ENCODE data around the gene TUBB. TPM values are rescaled to one million over a fixed set of nuclear protein-coding genes. Genes with fewer than 3 reads are reported as not detected.
A peak's percentile ranks its signal among the peaks of the same experiment; 100 is the strongest.

The TUBB gene
- polyA plus RNA-seq, 1 of the 3 experiments (the other 2 are of a cell fraction): 1,037 TPM

- Histone ChIP-seq H4K20me1 (ENCODE audit: insufficient read depth) (no peaks in the 10 kb centered on the region), H3K9me2 (no peaks in the 10 kb centered on the region), H3K4me3 (ENCODE audit: low read depth in 2 of 2, low read length in 1 of 2) (peak overlapping the region in 1 of 2 experiments; percentile 28; a peak in 1 of 4 replicates), H3K79me2 (ENCODE audit: insufficient read depth) (no peaks in the 10 kb centered on the region), H3K9ac (peak overlapping the region; percentile 79), H3K36me3 (replicated peaks in 1 of 2; ENCODE audit: control insufficient read depth in 1 of 2, insufficient read depth in 2 of 2, low read length in 1 of 2) (no peaks in the 10 kb centered on the region), H3K9me3 (no peaks in the 10 kb centered on the region), H3F3A (replicated peaks; ENCODE audit: insufficient read depth) (peaks cover 34% of the 10 kb centered on the region), H3K27ac (ENCODE audit: low read depth in 2 of 2, low read length in 1 of 2) (peak overlapping the region; percentile 89 to 99), H3K27me3 (ENCODE audit: insufficient read depth) (no peaks in the 10 kb centered on the region), H2AFZ (ENCODE audit: low read depth) (no peak overlapping the region; the same call in 1 of the 2 replicates), H3K4me2 (peak overlapping the region; percentile 77), H3K4me1 (ENCODE audit: control insufficient read depth in 1 of 2, insufficient read depth in 2 of 2, low read depth in 1 of 2, low read length in 1 of 2) (peaks cover 27% of the 10 kb centered on the region in 2 experiments)
- peak; percentile 29 for DNase-seq
- 14% methylated on average over 15 of the region's 16 CpGs for WGBS (ENCODE audit: low lambda C conversion rate)
- ChIA-PET POLR2A (interaction anchor here (1.0 kb wide), 1 partner anchor 12 kb away, joined by 3 read pairs; no protein-coding TSS in a partner anchor), CTCF (interaction anchor here (0.8 to 1.3 kb wide), 4 partner anchors 59 to 108 kb away, joined by 3 read pairs; no protein-coding TSS in a partner anchor)
- TF ChIP-seq SIN3A (IDR thresholded peaks at IDR 0.05; ENCODE audit: borderline replicate concordance, low read depth, low read length): no peak
- peak; percentile 78 for TF ChIP-seq PBX3 (IDR thresholded peaks at IDR 0.05)
- TF ChIP-seq TEAD4 (IDR thresholded peaks at IDR 0.05; ENCODE audit: borderline replicate concordance, insufficient read depth): peak; percentile 88
- TF ChIP-seq IRF3 (IDR thresholded peaks at IDR 0.05; ENCODE audit: low read depth, low read length): no peak
- TF ChIP-seq ELF1 (IDR thresholded peaks at IDR 0.05): peak; percentile 49
- peak; percentile 88 for TF ChIP-seq TCF12 (IDR thresholded peaks at IDR 0.05)
- peak; percentile 27 to 90; a peak in 3 of 4 replicates for TF ChIP-seq EP300 (IDR thresholded peaks at IDR 0.05; ENCODE audit: borderline replicate concordance in 1 of 2, low read depth in 1 of 2, low read length in 1 of 2)
- TF ChIP-seq FOXJ3 (CRISPR knock-in tag; IDR thresholded peaks at IDR 0.05): no peak
- peak; percentile 99 for TF ChIP-seq FOSL2 (IDR thresholded peaks at IDR 0.05; ENCODE audit: borderline replicate concordance, low read depth)
- no peak for TF ChIP-seq MXI1 (IDR thresholded peaks at IDR 0.05; ENCODE audit: low read depth, low read length)
- TF ChIP-seq YY1 (IDR thresholded peaks at IDR 0.05; ENCODE audit: low read depth): no peak; the same call in 1 of the 2 replicates
- peak; percentile 71 for TF ChIP-seq REST (IDR thresholded peaks at IDR 0.05; ENCODE audit: low read depth, low read length)
- no peak for TF ChIP-seq SMC3 (IDR thresholded peaks at IDR 0.05; ENCODE audit: low read depth, low read length)
- peak; percentile 62 for TF ChIP-seq ZBTB33 (IDR thresholded peaks at IDR 0.05; ENCODE audit: borderline replicate concordance, low read depth)
- no peak for TF ChIP-seq RCOR1 (IDR thresholded peaks at IDR 0.05; ENCODE audit: low read length)
- TF ChIP-seq FOXM1 (IDR thresholded peaks at IDR 0.05; ENCODE audit: low read depth): peak; percentile 60
- peak; percentile 98 for TF ChIP-seq JUND (IDR thresholded peaks at IDR 0.05)
- TF ChIP-seq RFX5 (IDR thresholded peaks at IDR 0.05; ENCODE audit: low read length): no peak
- peak; percentile 10; the same call in 1 of the 2 replicates for TF ChIP-seq TAF1 (IDR thresholded peaks at IDR 0.05; ENCODE audit: borderline replicate concordance, low read depth, low read length)
- peak; percentile 77 for TF ChIP-seq POLR2AphosphoS5 (IDR thresholded peaks at IDR 0.05; ENCODE audit: low read depth, low read length)
- TF ChIP-seq CHD2 (IDR thresholded peaks at IDR 0.05; ENCODE audit: low read length, partially characterized antibody): peak; percentile 55
- no peak for TF ChIP-seq USF2 (IDR thresholded peaks at IDR 0.05; ENCODE audit: borderline replicate concordance, low read depth, low read length)
- peak; percentile 53 for TF ChIP-seq GABPA (IDR thresholded peaks at IDR 0.05; ENCODE audit: low read depth)
Observed at GRCh38 chr6:30769088-30769852, 49.1 kb downstream of the TUBB start.
